Iris pigment epithelial cell (primary cell): ENCODE measurements around the gene TAOK1.
A peak's percentile ranks its signal among the peaks of the same experiment; 100 is the strongest.

ENCODE experiments used
- DNase-seq: peaks from one replicate; pipeline ENCODE4 v3.0.0-alpha.2; 2011; ENCODE audit warnings: low read depth

TAOK1 gene

DNA sequence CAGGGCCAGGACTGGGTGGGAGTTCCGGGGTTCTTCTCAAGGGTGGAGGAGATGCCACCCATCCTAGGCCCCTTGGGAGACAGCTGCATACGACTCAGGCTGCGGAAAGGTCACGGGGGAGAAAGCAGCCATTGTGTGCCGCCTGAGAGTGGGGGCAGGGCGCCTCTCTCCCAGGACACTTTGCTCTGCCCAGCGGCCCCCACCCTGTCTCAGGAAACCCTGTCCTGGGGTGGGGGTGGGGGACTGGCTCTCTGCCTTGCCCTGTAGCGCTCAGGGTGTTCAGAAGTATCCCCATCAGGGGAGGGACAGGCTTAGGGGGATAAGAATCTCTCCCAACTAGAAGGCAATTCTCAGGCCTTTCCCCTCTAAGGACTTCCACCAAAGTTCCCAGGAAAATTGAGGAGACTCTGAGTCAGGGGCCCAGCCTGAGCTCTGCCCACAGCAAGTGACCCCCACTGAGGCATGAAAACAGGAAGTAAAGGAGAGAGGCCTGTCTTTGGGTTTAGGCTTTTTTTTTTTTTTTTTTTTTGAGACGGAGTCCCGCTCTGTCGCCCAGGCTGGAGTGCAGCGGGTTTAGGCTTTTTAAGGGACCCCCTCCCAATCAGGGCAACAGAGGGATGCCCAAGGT, 194.4 kb downstream of the TAOK1 start:
- no peak for DNase-seq

DNA sequence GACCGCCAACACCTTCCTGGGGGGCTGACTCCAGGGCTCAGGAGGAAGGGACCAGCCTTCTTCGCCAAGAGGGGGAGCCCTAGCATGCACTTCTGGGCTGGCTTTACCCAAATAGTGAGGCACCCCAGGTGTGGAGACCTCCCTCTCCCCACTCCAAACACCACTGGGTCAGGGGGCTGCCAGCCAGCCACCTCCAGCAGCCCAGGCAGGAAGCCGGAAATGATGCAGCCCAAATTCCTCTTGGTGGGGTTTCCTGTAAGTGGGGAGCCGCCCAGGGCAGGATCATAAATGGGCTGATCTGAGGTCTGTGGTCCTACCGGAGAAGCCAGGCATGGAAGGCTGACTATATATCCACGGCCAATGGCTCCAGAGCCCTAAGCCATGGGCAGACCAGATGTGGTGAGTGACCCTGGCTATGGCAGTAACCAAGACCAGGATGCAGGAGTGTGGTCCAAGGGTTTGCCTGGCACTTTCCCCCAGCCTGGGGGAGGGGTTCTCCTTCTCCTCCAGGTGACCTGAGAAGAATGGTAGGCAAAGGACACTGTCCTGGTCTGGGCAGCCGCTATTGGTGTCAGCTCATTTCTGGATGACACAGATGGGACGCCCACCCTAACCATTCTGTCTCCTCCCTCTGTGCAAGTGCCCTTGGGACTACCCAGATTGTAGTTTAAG, 195.1 kb downstream of the TAOK1 start:
- DNase-seq = no peak

GRCh38 chr17:29586676-29587469, 196.7 kb downstream of the TAOK1 start:
- no peak for DNase-seq

- DNase-seq = no peak
These were observed 197.4 kb downstream of the TAOK1 start for GRCh38 chr17:29587591-29587990.

- DNase-seq = no peak
These were observed 197.9 kb downstream of the TAOK1 start for GRCh38 chr17:29588017-29588561.

- DNase-seq = peak; percentile 42
These were observed 198.6 kb downstream of the TAOK1 start for GRCh38 chr17:29588562-29589411.

DNA sequence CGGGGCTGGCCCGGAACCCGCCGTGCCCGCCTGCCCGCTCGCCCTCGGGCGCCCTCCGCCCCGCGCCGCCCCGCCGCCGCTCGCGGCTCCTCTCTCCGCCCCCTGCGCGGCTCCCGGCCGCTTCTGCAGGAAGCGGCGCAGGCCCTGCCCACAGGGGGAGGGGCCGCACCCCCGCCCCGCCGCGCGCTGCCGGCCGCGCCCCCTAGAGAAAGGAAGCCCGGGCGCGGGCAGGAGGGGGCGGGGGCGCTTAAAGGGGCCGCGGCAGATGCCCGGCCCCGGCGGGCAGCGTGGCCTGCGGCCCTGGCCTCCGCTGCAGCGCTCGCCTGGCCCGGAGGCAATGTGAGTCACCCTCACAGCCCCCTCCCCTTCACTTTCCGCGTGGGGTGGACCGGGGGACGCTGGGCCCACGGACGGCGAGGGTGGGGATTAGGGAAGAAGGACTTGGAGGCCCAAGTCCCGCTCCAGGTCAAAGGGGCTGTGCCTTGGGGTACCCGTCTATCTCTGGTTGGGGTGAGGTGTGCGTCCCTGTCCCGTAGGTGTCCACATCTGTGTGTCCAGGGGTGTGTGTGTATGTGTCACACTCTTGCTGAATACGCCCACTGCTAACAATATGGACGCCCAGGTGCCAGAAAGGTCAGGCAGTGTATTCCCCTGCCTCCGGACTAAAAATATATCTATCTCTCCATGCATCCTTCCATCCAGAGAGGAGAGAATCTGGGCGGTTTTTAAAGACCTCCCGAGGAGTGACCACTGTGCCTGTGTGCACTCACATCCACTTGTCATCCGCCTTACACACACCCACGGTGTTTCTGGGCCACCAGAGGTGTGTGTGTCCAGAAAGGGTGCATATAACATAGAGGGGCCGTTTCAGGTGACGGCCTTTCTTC, 199.6 kb downstream of the TAOK1 start, which contains the start of gene GIT1:
Gene GIT1 (minus strand): TSS at position 125 of the 887 bp plus-strand sequence. CDS start 270 bp downstream, outside the sequence.
- DNase-seq = peak; percentile 84

- peak; percentile 69 for DNase-seq
These were observed 200.4 kb downstream of the TAOK1 start for GRCh38 chr17:29590411-29591145.

DNA sequence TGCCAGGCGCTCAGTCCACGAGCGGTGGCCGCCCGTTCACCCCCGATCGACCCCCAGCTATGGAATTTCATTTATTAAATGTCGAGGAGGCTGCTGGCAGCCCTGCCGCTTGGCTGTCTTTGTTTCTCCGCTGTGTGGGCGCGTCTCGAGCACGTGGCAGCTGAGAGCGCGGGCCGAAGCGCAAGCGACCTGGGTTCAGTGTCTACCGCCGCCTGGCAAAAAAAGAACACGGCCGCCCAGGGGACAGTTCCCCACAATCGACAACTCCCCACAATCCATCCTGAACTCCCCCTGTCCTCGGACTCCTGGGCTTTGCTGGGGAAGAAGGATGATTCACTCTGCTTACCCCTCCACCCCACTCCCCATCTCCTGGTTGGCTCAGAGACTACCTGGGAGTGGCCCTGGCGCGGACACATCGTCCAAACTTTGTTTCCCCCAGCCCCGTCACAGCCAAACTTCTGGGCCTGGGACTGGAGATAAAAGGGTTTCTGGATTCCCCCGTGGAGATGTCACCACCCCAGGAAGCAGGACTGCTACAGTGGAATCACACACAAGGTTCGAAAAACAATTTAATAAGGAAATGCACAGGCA, 201.1 kb downstream of the TAOK1 start:
- peak; percentile 68 for DNase-seq

DNA sequence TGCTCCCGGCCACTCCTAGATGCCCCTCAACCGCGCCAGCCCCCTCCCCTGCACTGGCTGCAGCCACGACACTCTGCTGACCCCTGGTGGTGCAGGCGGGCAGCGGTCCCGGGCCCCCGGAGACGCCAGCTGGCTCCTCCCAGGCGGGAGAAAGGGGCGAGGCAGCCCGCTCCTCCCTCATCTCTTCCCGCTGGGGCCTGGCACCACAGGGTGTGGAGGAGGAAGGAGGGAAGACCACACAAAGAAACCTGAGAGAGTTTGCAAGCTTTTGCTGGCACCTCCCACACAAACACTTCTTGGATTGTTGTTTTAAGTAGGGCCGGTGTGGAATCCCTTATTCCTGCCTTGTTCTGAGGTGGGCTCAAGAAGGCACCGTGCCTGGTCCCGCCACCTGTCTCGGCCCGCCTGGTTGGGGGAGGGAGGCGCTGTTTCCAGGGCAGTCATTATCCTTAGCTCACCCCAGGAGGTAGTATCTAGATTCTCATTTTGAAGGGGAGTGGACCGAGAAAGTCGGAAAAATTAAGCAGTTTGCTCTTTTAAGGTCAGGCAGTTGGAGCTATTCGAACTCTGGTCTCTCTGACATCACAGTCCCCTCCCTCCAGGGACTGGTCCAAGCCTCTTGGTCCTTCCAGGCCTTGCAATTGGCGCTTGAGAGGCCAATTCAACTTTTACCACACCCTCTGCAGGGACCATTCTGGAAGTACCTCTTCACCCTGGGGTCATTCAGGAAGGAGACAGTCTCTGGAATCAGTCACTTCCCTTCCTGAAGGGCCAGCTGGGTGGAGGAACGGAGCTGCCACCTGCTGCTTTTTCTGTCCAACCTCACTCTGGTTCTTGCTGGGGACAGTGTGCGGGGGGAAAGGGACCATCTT, 201.8 kb downstream of the TAOK1 start:
- peak; percentile 72 for DNase-seq

GRCh38 chr17:29592850-29593551, 202.8 kb downstream of the TAOK1 start, which contains the start of gene ANKRD13B:
ANKRD13B (plus strand) TSS chr17:29593132; CDS start chr17:29593622, 490 bp downstream.
- DNase-seq = no peak

DNA sequence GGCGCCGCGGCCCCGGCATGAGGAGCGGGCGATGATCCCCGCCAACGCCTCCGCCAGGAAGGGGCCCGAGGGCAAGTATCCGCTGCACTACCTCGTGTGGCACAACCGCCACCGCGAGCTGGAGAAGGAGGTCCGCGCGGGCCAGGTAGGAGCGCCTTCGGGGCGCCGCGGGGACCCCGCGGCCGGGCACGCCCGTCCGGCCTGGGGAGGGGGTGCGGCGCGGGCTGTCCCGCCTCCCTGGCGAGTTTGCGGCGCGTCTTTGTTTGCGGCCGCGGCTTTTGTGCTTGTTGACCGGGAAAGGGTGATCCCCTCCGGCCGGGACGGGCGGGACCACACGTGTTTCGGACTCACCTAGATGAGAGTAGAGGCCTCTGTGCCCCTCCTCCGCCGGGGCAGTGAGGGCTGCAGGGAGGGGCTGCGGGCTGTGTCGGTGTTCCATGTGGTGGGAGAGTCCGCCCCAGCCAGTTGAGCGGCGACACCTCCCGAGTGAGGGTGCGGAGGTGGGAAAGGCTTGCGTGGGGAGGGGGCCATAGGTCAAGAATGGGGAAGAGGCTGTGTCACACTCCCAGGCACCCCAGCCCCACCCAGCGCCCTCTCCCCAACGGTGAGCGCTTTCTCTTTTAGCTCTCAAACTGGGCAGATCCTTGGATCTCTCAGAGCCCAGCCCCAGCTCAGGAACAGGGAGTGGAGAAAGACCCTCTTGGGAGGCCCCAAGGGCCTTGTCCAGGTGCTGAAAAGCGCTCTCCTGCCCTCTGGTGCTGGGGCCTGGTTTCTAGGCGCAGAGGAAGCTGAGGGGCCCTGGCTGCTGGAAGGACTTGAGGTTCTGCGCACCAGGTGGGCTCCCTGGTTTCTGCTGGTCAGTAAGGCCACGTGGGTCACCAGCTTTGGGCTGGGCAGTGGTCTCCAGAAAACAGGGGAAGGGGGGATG, 203.7 kb downstream of the TAOK1 start:
- no peak for DNase-seq

DNA sequence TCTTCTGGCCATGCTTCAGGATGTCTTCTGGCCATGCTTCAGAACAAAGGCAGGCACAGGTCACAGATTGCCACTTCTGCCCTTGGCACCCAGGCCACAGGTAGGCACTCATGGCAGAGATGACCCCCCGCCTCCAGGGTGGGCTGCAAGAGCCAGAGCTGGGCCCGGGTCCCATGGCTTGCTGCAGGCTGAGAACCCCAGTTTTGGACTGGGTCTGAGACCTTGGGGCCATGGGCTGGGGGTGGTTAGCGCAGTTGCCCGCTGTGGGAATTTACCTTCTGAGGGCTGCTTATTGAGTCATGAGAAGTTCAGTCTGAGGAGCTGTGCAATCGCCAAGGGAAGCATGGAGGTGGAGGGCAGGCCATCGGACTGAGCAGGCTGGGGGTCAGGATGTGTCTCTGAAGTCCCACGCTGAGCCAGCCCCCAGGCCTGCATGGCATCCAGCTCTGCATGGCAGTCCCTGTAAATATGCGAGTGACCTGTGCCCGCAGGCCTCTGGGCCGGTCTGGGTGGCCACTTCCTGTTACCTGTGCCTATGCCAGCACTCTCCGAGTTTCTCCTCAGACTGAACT, 204.4 kb downstream of the TAOK1 start:
- DNase-seq = no peak

- no peak for DNase-seq
These were observed 205.2 kb downstream of the TAOK1 start for GRCh38 chr17:29595107-29595942.
